HEK293 (cell line): ENCODE results near the gene SHISA6.

ENCODE experiments used
- CTCF ChIP-seq: fragments of 450-650 bp; formaldehyde crosslinking; IDR thresholded peaks from 2 replicates; pipeline ENCODE4 v1.5.1; 2016; ENCODE audit warnings: missing biosample characterization, missing genetic modification characterization
- KLF16 ChIP-seq: fragments of 450-650 bp; formaldehyde crosslinking; IDR thresholded peaks from 2 replicates; pipeline ENCODE4 v1.5.1; 2017; ENCODE audit warnings: missing biosample characterization, missing genetic modification characterization
- PRDM4 ChIP-seq: fragments of 450-650 bp; formaldehyde crosslinking; IDR thresholded peaks from 2 replicates; pipeline ENCODE4 v1.5.1; 2017; ENCODE audit warnings: missing biosample characterization, missing genetic modification characterization
- REST ChIP-seq: fragments of 450-650 bp; formaldehyde crosslinking; IDR thresholded peaks from 2 replicates; pipeline ENCODE4 v1.5.1; 2016; ENCODE audit warnings: missing biosample characterization, missing genetic modification characterization
- YY1 ChIP-seq: fragments of 450-650 bp; formaldehyde crosslinking; IDR thresholded peaks from 2 replicates; pipeline ENCODE4 v1.5.1; 2018; ENCODE audit warnings: missing biosample characterization, missing genetic modification characterization
- ZNF146 ChIP-seq: fragments of 450-650 bp; formaldehyde crosslinking; IDR thresholded peaks from 2 replicates; pipeline ENCODE4 v1.5.1; 2016; ENCODE audit warnings: missing biosample characterization, missing genetic modification characterization
- ZNF311 ChIP-seq: fragments of 450-650 bp; formaldehyde crosslinking; IDR thresholded peaks from 2 replicates; pipeline ENCODE4 v1.5.1; 2017; ENCODE audit warnings: missing biosample characterization, missing genetic modification characterization, borderline replicate concordance
- ZNF398 ChIP-seq: fragments of 450-650 bp; formaldehyde crosslinking; IDR thresholded peaks from 2 replicates; pipeline ENCODE4 v1.5.1; 2017; ENCODE audit warnings: missing biosample characterization, missing genetic modification characterization
- ZNF510 ChIP-seq: fragments of 450-650 bp; formaldehyde crosslinking; IDR thresholded peaks from 2 replicates; pipeline ENCODE4 v1.5.1; 2018; ENCODE audit warnings: mild to moderate bottlenecking, missing genetic modification characterization, missing biosample characterization; ENCODE audit not compliant: insufficient replicate concordance
- ZNF658 ChIP-seq: fragments of 450-650 bp; formaldehyde crosslinking; IDR thresholded peaks from 2 replicates; pipeline ENCODE4; 2016; ENCODE audit warnings: missing biosample characterization, missing genetic modification characterization
- ZSCAN18 ChIP-seq: fragments of 450-650 bp; formaldehyde crosslinking; IDR thresholded peaks from 2 replicates; pipeline ENCODE4 v1.5.1; 2016; ENCODE audit warnings: missing biosample characterization, missing genetic modification characterization
- TF ChIP-seq, protein P1 (sequence below): fragments of 450-650 bp; formaldehyde crosslinking; IDR thresholded peaks from 2 replicates; pipeline ENCODE4 v1.5.1; 2016; ENCODE audit warnings: missing biosample characterization, missing genetic modification characterization

GRCh38 chr17:11221721-11222120, 19.3 kb upstream of the SHISA6 start:
- TF ChIP-seq REST (tag by site-specific recombination) (no peak), CTCF (tag by site-specific recombination) (no peak), PRDM4 (tag by site-specific recombination) (no peak), ZSCAN18 (tag by site-specific recombination) (no peak), YY1 (tag by site-specific recombination) (no peak), KLF16 (tag by site-specific recombination) (no peak), ZNF510 (tag by site-specific recombination) (no peak), ZNF398 (tag by site-specific recombination) (no peak), ZNF658 (tag by site-specific recombination) (no peak), ZNF146 (tag by site-specific recombination) (no peak), ZNF311 (no peak)
- TF ChIP-seq, protein P1, sequence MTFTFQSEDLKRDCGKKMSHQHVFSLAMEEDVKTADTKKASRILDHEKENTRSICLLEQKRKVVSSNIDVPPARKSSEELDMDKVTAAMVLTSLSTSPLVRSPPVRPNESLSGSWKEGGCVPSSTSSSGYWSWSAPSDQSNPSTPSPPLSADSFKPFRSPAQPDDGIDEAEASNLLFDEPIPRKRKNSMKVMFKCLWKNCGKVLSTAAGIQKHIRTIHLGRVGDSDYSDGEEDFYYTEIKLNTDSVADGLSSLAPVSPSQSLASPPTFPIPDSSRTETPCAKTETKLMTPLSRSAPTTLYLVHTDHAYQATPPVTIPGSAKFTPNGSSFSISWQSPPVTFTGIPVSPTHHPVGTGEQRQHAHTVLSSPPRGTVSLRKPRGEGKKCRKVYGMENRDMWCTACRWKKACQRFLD: no peak
